SK-N-MC (cell line): Measurements from ENCODE around the gene GLA.

ENCODE experiments used
- EZH2 ChIP-seq: fragments of 200-600 bp; sonication (generic); IDR thresholded peaks from one replicate; pipeline ENCODE4 v1.6.1; 2017; ENCODE audit warnings: antibody characterized with exemption
- POLR2AphosphoS5 ChIP-seq: IDR thresholded peaks from 2 replicates; pipeline ENCODE4 v1.6.1; 2012; ENCODE audit warnings: mild to moderate bottlenecking, low read depth, low read length, borderline replicate concordance

DNA sequence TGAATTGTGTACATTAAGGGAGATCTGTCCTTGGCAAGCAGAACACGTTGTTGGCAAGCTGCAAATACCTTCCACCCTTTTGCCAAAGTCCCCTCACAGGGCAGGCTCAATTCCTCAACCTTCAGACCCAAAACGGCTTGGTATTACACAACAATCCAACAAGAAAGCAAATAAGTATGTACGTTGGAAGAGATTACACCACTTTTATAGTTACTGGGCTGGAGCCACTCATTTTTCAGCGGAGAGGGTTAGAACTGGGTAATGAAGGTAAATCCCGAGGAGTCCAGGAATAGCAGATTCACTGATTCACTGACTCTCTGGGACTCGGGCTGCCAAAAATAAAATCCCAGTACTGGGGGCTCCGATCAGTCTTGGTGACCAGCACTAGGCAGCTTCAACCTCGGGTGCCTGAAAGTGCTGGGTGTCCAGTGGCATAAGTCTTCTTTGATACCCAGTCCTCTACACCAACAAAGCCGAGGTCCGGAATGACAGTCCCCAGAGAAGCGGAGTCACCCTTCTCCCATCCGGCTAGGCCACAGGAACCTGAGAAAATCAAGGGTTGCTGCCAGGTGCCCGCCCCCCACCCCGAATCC lies 59.8 kb downstream of the GLA start:
- TF ChIP-seq EZH2 (no peak), POLR2AphosphoS5 (no peak)
